AG04450 (cell line): ENCODE results near the gene GRIFIN. TPM values are rescaled to one million over a fixed set of nuclear protein-coding genes. Genes with fewer than 3 reads are reported as not detected.

ENCODE experiments used
- CTCF ChIA-PET: fragments of 300-600, 350-600 bp; formaldehyde crosslinking; extraction: SDS; loops from one replicate; lab custom pipeline; 2022; ENCODE audit warnings: antibody characterized with exemption, inconsistent platforms; lab: Charles Lee
- POLR2A ChIA-PET: fragments of 350-600 bp; formaldehyde crosslinking; extraction: SDS; loops from one replicate; lab custom pipeline; 2021; ENCODE audit warnings: antibody characterized with exemption, inconsistent platforms; lab: Yijun Ruan, JAX
- DNase-seq: peaks from one replicate; pipeline ENCODE4 v3.0.0-alpha.2; 2011; ENCODE audit warnings: low read depth, low spot score
- H3K27ac ChIP-seq: one replicate; pipeline ENCODE4 v1.5.1; 2012; ENCODE audit warnings: low read depth, low read length, control low read depth
- H3K27me3 ChIP-seq: one replicate; pipeline ENCODE4 v1.6.0; 2012; ENCODE audit warnings: low read length; ENCODE audit not compliant: control insufficient read depth, insufficient read depth
- H3K4me3 ChIP-seq: 2 replicates; pipeline ENCODE4 v1.5.1; 2011; ENCODE audit warnings: mild to moderate bottlenecking, low read depth, low read length, control low read depth
- H3K9me3 ChIP-seq: 2 replicates; pipeline ENCODE4 v1.5.1; 2012; ENCODE audit warnings: low read length; ENCODE audit not compliant: control insufficient read depth, insufficient read depth
- CTCF ChIP-seq: IDR thresholded peaks from 2 replicates; pipeline ENCODE4 v1.5.1; 2011; ENCODE audit warnings: low read depth, low read length, control low read depth, inconsistent platforms
- polyA minus RNA-seq: library from RNA; depleted of rRNA, polyadenylated mRNA; stranded (reverse); fragments of >200 nt; gene quantifications from 2 replicates; pipeline ENCODE4 v1.2.3, GENCODE V29; 2011; rRNA and poly(A)+ RNA removed
- polyA plus RNA-seq: library from polyadenylated mRNA; depleted of rRNA; stranded (reverse); fragments of >200 nt; gene quantifications from 2 replicates; pipeline ENCODE4 v1.2.3, GENCODE V29; 2011; rRNA removed

GRIFIN gene
- polyA plus RNA-seq: not detected in 2 replicates
- not detected in 2 replicates for polyA minus RNA-seq

- no peak for DNase-seq
- ChIA-PET POLR2A (no interaction called here), CTCF (no interaction called here)
- TF ChIP-seq CTCF: no peak
- H3K27ac ChIP-seq: no peak within 1 kb of the TSS
- no peak within 1 kb of the TSS for H3K4me3 ChIP-seq
- peaks cover 3% of the 10 kb centered on the region for H3K27me3 ChIP-seq
- H3K9me3 ChIP-seq: no peaks in the 10 kb centered on the region
Observed at GRCh38 chr7:2476298-2476697, at the start of gene GRIFIN. Gene GRIFIN, minus strand, starts transcription at chr7:2476398. Its CDS starts 15 bp downstream, at chr7:2476383.

GRCh38 chr7:2524808-2525657 lies 48.8 kb upstream of the GRIFIN start:
- Histone ChIP-seq H3K4me3 (no peak overlapping the region), H3K27ac (no peak overlapping the region), H3K27me3 (no peaks in the 10 kb centered on the region), H3K9me3 (no peaks in the 10 kb centered on the region; the same call in 1 of the 2 replicates)
- TF ChIP-seq CTCF: no peak
- CTCF ChIA-PET: no interaction called here
- POLR2A ChIA-PET: no interaction called here
- DNase-seq: no peak

- ChIA-PET POLR2A (interaction anchor here (0.5 kb wide), 1 partner anchor 144 kb away, joined by 4 read pairs; no protein-coding TSS in a partner anchor), CTCF (no interaction called here)
- no peak for DNase-seq
- no peaks in the 10 kb centered on the region; the same call in 1 of the 2 replicates for H3K9me3 ChIP-seq
- TF ChIP-seq CTCF: no peak
- no peak overlapping the region for H3K27ac ChIP-seq
- H3K4me3 ChIP-seq: no peak overlapping the region
- no peaks in the 10 kb centered on the region for H3K27me3 ChIP-seq
Observed at GRCh38 chr7:2523941-2524807, 48.0 kb upstream of the GRIFIN start.

GRCh38 chr7:2523461-2523936 lies 47.3 kb upstream of the GRIFIN start:
- Histone ChIP-seq H3K4me3 (no peak overlapping the region), H3K27ac (no peak overlapping the region), H3K27me3 (no peaks in the 10 kb centered on the region), H3K9me3 (no peaks in the 10 kb centered on the region; the same call in 1 of the 2 replicates)
- no peak for DNase-seq
- ChIA-PET CTCF (no interaction called here), POLR2A (interaction anchor here (0.6 kb wide), 1 partner anchor 82 kb away, joined by 3 read pairs; no protein-coding TSS in a partner anchor)
- no peak for TF ChIP-seq CTCF
